ENCODE measurements around the gene MMADHC. TPM values are rescaled to one million over a fixed set of nuclear protein-coding genes. Genes with fewer than 3 reads are reported as not detected.

The MMADHC gene
- total and polyA plus RNA-seq, 9 of the 15 experiments (the other 6 are each of a cell fraction or from before 2014, with no cell fraction given), result 187 to 850 (median 271) TPM

DNA sequence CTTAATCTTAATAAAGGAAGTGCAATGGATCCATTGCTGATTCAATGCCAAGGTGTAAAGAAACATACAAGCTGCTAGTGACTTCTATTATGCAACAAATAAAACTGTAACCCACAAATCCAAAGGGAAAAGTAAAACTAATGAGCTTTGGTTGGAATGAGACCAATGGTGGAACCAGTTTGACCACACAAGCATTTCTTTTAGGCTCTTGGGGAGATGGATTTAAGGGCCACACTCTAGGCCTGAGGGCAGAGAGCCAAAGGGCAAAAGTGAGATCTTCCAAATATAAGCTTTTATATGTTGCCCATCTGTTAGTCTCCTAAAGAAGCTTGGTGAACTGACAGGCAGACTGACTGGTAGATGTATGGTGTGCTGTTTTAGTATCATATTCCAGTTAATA, 41.5 kb upstream of the MMADHC start:
- TF ChIP-seq ZNF507 (tag; conservative IDR thresholded peaks at IDR 0.05) (no peak), ZBTB34 (CRISPR knock-in tag; IDR thresholded peaks at IDR 0.05) (no peak), NR2C1 (IDR thresholded peaks at IDR 0.05) (no peak), NR2C1 (tag; IDR thresholded peaks at IDR 0.05) (no peak), ZHX1 (conservative IDR thresholded peaks at IDR 0.05; ENCODE audit: low read length) (no peak), ZNF77 (CRISPR knock-in tag; IDR thresholded peaks at IDR 0.05) (no peak)
- TF ChIP-seq, protein P1, sequence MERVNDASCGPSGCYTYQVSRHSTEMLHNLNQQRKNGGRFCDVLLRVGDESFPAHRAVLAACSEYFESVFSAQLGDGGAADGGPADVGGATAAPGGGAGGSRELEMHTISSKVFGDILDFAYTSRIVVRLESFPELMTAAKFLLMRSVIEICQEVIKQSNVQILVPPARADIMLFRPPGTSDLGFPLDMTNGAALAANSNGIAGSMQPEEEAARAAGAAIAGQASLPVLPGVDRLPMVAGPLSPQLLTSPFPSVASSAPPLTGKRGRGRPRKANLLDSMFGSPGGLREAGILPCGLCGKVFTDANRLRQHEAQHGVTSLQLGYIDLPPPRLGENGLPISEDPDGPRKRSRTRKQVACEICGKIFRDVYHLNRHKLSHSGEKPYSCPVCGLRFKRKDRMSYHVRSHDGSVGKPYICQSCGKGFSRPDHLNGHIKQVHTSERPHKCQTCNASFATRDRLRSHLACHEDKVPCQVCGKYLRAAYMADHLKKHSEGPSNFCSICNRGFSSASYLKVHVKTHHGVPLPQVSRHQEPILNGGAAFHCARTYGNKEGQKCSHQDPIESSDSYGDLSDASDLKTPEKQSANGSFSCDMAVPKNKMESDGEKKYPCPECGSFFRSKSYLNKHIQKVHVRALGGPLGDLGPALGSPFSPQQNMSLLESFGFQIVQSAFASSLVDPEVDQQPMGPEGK (CRISPR knock-in tag; IDR thresholded peaks at IDR 0.05; ENCODE audit: borderline replicate concordance), result no peak
- no peak overlapping the region for H3K4me2 ChIP-seq (ENCODE audit: insufficient read depth, low read length)
- H3K36me3 ChIP-seq (ENCODE audit: control insufficient read depth, insufficient read depth, low read length), result no peaks in the 10 kb centered on the region
- H3K9me1 ChIP-seq (ENCODE audit: control insufficient read depth, insufficient read depth, low read length), result no peaks in the 10 kb centered on the region
- FAIRE-seq (no peak), ATAC-seq (no peak), DNase-seq (ENCODE audit: extremely low read depth in 1 of 4, low spot score in 3 of 4) (no peak)
- H2AFZ ChIP-seq (ENCODE audit: low read depth, low read length), result no peak overlapping the region
- no peak overlapping the region for H3K9ac ChIP-seq (ENCODE audit: insufficient read depth in 1 of 2, low read depth in 2 of 2, low read length in 2 of 2)
- ChIA-PET CTCF (ENCODE audit: low intra/inter-chr PET ratio) (no interaction called here), POLR2A (no interaction called here)
- H4K20me1 ChIP-seq (replicated peaks; ENCODE audit: control insufficient read depth, insufficient read depth, low read length), result no peaks in the 10 kb centered on the region
- no peaks in the 10 kb centered on the region for H3K9me3 ChIP-seq (replicated peaks; ENCODE audit: control insufficient read depth, insufficient read depth, low read depth, low read length)
- no peak overlapping the region for H3K27ac ChIP-seq (ENCODE audit: extremely low read depth, low read depth, low read length)
- intact Hi-C loops (cut with micrococcal nuclease) (no loop called here), in situ Hi-C loops (cut with MboI) (no loop called here)
- no peaks in the 10 kb centered on the region for H3K79me2 ChIP-seq (ENCODE audit: control insufficient read depth, insufficient read depth, low read length)
- no peaks in the 10 kb centered on the region for H3K27me3 ChIP-seq (ENCODE audit: control insufficient read depth in 2 of 2, insufficient read depth in 2 of 2, low read length in 2 of 2)
- no peak overlapping the region for H3K4me3 ChIP-seq
- no peaks in the 10 kb centered on the region for H3K4me1 ChIP-seq (replicated peaks in 1 of 2; ENCODE audit: control insufficient read depth in 2 of 2, insufficient read depth in 2 of 2, low read length in 2 of 2)
- BruUV-seq (replicated peaks), result no TSS peak

All from K562 (cell line).